Ishikawa (cell line): ENCODE measurements around the gene ZBBX.

ENCODE experiments used
- CEBPB ChIP-seq: IDR thresholded peaks from 2 replicates; pipeline ENCODE4 v1.6.1; 2012
- CREB1 ChIP-seq: IDR thresholded peaks from 2 replicates; pipeline ENCODE4 v1.6.1; 2012; ENCODE audit warnings: low read depth
- EGR1 ChIP-seq: IDR thresholded peaks from 2 replicates; pipeline ENCODE4 v1.6.1; 2012
- EP300 ChIP-seq: IDR thresholded peaks from 2 replicates; pipeline ENCODE4 v1.6.1; 2012; ENCODE audit warnings: borderline replicate concordance
- FOXM1 ChIP-seq: IDR thresholded peaks from 2 replicates; pipeline ENCODE4 v1.6.1; 2012; ENCODE audit warnings: low read depth, borderline replicate concordance
- NFIC ChIP-seq: IDR thresholded peaks from 2 replicates; pipeline ENCODE4 v1.6.1; 2012
- RAD21 ChIP-seq: IDR thresholded peaks from 2 replicates; pipeline ENCODE4 v1.6.1; 2012; ENCODE audit warnings: low read depth
- TAF1 ChIP-seq: IDR thresholded peaks from 2 replicates; pipeline ENCODE4 v1.6.1; 2012; ENCODE audit warnings: low read depth, mild to moderate bottlenecking
- TCF12 ChIP-seq: IDR thresholded peaks from 2 replicates; pipeline ENCODE4 v1.6.1; 2012; ENCODE audit warnings: low read depth
- TEAD4 ChIP-seq: IDR thresholded peaks from 2 replicates; pipeline ENCODE4 v1.6.1; 2012
- YY1 ChIP-seq: IDR thresholded peaks from 2 replicates; pipeline ENCODE4 v1.6.1; 2012; ENCODE audit warnings: low read depth
- ZBTB7A ChIP-seq: IDR thresholded peaks from 2 replicates; pipeline ENCODE4 v1.6.1; 2012; ENCODE audit warnings: low read depth
- TF ChIP-seq, protein P1 (sequence below): IDR thresholded peaks from 2 replicates; pipeline ENCODE4 v1.6.1; 2012; ENCODE audit warnings: low read depth, mild to moderate bottlenecking
- TF ChIP-seq, protein P2 (sequence below): IDR thresholded peaks from 2 replicates; pipeline ENCODE4 v1.6.1; 2012
- TF ChIP-seq, protein P3 (sequence below): IDR thresholded peaks from 2 replicates; pipeline ENCODE4 v1.6.1; 2012

ZBBX gene

DNA sequence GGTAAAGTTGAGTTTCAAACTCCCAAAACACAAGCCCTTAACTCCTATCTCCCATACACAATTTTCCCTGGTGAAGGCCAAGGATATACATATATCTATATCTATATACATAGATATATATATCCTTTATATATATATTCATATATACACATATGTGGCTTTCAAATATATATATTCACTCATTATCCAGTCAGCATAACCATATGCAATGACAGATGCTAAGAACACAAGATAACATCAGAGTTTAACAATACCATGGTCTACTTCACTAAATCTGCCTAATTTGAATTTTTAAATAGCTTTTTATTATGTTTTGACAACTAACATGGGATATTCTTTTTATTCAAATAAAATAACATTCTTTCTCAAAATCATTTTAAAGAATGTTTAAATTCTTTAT is 24.7 kb downstream of the ZBBX start:
- TF ChIP-seq ZBTB7A (no peak), CREB1 (no peak), CEBPB (no peak), TAF1 (no peak), EGR1 (no peak), NFIC (no peak), RAD21 (no peak), FOXM1 (no peak), YY1 (no peak), TEAD4 (no peak), TCF12 (no peak), EP300 (no peak)
- TF ChIP-seq, protein P1, sequence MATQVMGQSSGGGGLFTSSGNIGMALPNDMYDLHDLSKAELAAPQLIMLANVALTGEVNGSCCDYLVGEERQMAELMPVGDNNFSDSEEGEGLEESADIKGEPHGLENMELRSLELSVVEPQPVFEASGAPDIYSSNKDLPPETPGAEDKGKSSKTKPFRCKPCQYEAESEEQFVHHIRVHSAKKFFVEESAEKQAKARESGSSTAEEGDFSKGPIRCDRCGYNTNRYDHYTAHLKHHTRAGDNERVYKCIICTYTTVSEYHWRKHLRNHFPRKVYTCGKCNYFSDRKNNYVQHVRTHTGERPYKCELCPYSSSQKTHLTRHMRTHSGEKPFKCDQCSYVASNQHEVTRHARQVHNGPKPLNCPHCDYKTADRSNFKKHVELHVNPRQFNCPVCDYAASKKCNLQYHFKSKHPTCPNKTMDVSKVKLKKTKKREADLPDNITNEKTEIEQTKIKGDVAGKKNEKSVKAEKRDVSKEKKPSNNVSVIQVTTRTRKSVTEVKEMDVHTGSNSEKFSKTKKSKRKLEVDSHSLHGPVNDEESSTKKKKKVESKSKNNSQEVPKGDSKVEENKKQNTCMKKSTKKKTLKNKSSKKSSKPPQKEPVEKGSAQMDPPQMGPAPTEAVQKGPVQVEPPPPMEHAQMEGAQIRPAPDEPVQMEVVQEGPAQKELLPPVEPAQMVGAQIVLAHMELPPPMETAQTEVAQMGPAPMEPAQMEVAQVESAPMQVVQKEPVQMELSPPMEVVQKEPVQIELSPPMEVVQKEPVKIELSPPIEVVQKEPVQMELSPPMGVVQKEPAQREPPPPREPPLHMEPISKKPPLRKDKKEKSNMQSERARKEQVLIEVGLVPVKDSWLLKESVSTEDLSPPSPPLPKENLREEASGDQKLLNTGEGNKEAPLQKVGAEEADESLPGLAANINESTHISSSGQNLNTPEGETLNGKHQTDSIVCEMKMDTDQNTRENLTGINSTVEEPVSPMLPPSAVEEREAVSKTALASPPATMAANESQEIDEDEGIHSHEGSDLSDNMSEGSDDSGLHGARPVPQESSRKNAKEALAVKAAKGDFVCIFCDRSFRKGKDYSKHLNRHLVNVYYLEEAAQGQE: no peak
- TF ChIP-seq, protein P2, sequence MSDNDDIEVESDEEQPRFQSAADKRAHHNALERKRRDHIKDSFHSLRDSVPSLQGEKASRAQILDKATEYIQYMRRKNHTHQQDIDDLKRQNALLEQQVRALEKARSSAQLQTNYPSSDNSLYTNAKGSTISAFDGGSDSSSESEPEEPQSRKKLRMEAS: no peak
- TF ChIP-seq, protein P3, sequence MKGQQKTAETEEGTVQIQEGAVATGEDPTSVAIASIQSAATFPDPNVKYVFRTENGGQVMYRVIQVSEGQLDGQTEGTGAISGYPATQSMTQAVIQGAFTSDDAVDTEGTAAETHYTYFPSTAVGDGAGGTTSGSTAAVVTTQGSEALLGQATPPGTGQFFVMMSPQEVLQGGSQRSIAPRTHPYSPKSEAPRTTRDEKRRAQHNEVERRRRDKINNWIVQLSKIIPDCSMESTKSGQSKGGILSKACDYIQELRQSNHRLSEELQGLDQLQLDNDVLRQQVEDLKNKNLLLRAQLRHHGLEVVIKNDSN: no peak

DNA sequence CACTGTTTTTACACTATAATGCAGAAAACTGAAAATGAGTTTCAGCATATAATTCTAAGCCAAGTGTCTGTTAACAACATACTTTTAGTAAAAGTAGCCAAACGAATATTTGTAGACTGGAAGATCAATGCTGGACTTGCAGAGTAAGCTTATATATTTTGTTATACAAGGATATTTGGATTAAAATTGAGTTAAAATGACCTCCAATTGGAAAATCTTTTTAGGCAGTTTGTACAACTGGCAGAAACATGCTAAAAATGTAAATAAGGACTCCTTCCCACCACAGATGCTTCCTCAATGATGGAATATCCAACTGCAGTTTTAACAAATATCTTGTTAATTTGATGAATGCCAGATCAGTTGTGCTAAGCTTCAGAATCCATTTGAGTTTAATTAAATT is 25.3 kb downstream of the ZBBX start:
- no peak for TF ChIP-seq EGR1
- no peak for TF ChIP-seq YY1
- no peak for TF ChIP-seq TCF12
- TF ChIP-seq FOXM1: no peak

DNA sequence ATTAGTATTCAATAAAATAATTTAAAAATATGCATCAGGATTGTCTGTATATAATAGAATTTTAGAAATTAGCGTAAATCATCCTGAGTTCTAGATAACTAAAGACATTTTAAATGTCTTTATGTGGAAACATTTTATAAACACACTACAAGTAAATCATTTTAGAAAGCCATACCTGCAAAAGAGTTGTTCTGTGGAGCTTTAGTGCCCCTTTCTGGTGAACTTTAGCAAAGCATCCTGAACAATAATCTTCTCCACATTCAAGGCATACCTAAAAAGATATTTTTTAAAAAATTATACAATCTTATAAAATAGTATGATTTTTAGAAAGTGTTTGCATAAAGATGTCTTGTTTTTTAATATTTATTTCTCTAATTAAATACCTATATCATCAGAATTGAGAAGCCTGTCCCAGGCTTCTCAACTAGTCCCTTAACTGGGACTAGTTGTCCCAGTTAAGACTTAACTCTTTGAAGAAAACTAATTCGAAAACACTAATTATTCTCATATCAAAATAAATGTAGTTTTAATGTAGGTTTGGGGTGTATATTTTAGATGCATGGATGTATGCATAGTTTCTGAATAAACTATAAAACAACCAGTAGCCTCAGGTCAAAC is 29.7 kb downstream of the ZBBX start:
- peak; percentile 81 for TF ChIP-seq RAD21
- no peak for TF ChIP-seq EP300

DNA sequence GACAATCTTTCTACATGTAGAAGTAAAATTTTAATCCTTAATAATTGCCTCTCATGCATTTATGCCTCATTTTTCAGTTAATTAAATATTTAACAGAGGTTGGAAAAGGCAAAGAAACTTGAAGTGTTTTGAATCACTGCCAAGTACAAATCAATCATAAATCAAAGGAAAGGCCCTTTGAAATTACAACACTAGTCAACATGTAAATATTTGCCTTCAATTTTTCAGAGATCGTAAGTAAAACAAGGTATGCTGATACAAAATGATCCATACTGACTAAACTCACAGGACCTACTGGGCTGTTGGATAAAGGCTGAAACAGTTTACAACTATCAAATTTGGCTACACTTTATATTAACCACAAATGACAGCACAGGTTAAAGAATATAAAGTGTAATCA is 33.9 kb downstream of the ZBBX start:
- TF ChIP-seq, protein P1: no peak
- TF ChIP-seq TEAD4 (no peak), NFIC (no peak)

DNA sequence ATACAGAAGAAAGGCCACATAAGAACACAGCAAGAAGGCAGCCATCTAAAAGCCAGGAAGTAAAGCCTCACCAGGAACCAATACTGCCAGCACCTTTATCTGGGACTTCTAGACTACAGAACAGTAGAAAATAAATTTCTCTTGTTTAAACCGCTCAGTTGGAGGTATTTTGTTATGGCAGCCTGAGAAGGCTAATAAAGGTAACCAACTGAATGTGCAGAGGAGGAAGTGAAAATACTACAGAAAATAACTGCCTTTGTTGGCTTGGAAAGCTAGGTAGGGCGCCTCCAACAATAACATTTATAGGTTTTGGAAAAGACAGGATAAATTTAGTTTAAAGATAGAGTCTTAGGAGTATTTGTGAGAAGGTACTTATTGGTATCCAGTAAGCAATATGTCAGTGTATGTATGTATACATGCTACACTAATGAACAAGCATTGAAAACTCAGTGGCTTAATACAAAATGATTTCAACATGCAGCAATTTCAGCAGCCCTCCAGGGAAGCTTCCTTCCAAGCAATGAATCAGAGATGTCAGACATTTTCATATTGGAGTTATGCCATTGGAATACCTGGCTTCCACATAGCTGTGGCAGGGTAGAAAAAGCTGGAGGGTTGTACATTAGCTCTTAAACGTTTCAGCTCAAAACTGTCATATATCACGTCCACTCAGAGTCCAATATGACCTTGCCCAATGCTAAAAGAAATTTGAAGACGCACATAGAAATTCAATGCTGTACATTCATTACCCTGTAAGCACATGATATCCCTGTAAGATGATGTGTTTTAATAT is 48.9 kb downstream of the ZBBX start:
- TF ChIP-seq, protein P3: no peak
- no peak for TF ChIP-seq RAD21

DNA sequence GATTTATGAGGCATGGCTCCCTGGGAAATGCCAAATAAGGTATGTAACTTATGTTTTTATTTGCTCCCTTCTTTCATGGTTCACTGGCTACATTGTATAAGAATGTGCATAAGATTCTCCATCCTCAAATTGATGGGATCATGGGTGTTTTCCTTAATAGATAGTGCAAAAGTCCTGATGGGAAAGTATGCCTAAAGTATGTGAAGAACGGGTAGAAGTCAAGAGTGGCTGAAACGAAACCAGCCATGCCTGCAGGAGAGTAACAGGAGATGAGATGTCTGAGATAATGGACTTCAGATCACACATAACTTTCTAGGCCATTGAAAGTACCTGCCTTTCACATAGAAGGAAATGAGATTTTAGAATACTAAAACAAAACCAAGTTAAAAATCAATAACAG is 56.5 kb downstream of the ZBBX start:
- no peak for TF ChIP-seq YY1
- no peak for TF ChIP-seq RAD21
- no peak for TF ChIP-seq ZBTB7A
- TF ChIP-seq TAF1: no peak

DNA sequence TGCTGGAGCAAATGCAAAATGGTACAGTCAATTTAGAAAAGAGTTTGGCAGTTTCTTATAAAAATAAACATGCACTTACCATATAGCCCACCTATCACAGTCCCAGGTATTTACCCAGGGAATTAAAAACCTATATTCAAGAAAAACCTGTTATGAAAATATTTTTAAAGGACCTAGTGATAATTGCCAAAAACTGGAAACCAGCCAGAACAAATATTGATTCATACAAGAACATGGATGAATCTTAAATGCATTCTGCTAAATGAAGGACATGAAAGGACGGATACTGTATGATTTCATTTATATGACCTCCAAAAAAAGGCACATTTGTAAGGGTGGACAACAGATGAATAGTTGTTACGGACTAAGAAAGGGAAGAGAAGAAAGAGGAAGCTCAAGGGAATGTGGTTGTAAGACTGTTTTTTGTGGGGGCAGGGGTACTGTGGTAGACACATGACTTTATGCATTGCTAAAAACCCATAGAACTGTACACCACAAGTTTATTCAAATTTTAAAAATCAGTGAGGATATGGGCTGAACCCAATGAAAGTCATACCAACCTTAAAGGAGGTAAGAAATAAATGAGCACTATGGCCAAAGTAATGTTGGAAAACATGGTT is 61.0 kb downstream of the ZBBX start:
- TF ChIP-seq TEAD4 (no peak), FOXM1 (no peak), YY1 (no peak), EP300 (no peak), CREB1 (no peak), TAF1 (no peak), RAD21 (no peak)
- TF ChIP-seq, protein P2: no peak
